ENCODE measurements around the gene MYO18B.
A peak's percentile ranks its signal among the peaks of the same experiment; 100 is the strongest.
"Not testable (repeated sequence)": the region's sequence is repeated elsewhere in the genome, so short reads cannot be mapped to it uniquely, and the experiment has no call there.

The MYO18B gene

DNA sequence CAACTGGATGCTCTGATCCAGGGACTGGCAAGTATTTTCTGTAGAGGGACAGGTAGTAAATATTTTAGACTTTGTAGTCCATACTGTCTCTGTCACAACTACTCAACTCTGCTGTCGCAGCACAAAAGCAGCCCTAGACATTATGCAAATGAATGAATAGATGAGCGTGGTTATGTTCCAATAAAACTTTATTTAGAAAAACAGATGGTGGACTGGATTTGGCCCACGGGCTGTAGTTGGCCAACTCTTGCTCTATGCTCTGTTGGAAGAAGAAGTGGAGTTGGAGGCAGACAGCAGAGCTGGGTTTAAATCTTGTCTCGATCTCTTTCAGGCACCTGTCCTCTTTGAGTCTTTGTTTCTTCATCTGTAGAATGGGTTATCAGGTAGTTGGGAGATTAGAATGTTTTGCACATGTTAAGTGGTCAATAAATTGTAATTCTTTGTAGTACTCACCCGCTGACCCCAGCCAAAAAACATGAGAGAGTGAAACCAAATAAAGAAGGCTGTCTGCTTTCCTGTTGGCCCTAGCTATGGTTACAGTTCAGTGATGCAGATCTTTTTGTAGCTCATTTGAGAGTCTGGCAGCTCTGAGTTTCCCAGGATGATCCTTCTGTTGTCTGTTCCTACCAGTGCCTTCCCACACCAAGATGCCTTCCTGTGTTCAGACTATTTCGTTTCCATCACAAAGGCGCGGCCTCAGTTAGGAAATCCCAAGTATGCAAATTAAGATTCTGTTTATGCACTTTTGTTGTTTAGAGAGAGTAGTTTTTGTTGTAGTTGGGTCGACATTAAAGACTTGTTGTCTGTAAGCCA is 229.2 kb downstream of the MYO18B start:
- TF ChIP-seq POU2F2 (IDR thresholded peaks at IDR 0.05; ENCODE audit: low read depth, low read length) (peak; percentile 8; the same call in 1 of the 2 replicates), TAF1 (IDR thresholded peaks at IDR 0.05; ENCODE audit: low read depth, low read length) (no peak)
- DNase-seq (ENCODE audit: insufficient read length, low spot score) = no peak
- FAIRE-seq = peak; percentile 65

DNA sequence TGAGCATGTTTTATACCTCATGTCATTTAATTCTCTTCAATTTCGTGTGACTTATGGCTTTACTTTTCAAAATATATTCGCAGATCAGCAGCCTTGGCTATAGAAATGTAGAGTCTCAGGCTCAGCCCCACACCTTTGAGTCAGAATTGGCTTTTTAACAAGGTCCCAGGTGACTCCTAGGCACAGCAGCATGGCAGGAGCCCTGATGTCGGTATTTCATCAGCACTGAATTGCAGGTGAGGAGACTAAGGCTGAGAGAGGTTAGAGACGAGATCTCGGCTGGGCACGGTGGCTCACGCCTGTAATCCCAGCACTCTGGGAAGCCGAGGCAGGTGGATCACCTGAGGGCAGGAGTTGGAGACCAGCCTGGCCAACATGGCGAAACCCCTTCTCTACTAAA is 230.4 kb downstream of the MYO18B start:
- TF ChIP-seq POLR2AphosphoS5 (IDR thresholded peaks at IDR 0.05; ENCODE audit: low read depth, low read length) (no peak), PAX5 (IDR thresholded peaks at IDR 0.05; ENCODE audit: insufficient read depth, low read length, severe bottlenecking) (no peak), SPI1 (IDR thresholded peaks at IDR 0.05; ENCODE audit: low read depth, low read length) (no peak), TAF1 (IDR thresholded peaks at IDR 0.05; ENCODE audit: low read depth, low read length) (no peak), POU2F2 (IDR thresholded peaks at IDR 0.05; ENCODE audit: low read depth, low read length) (no peak), POLR2A (IDR thresholded peaks at IDR 0.05; ENCODE audit: low read depth, low read length) (no peak)
- no peak for FAIRE-seq
- no peak for DNase-seq (ENCODE audit: insufficient read length, low spot score)

DNA sequence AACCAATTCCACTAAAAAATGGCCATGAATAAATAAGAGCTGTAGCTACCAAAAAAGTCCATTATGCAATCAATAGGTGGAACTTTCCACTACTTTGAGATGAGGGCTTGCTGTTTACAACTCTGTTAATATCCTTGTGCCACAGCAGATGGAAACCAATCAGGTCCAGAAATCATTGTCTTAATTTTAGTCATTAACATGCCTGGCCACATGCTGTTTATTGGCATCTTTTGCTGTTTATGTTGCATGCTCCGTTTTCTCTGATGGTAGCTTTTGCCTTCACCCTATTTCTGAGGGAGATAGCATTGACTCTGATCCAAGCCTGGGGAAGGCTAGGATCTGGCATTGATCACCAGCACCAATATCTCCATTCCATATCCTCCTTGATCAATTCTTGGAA is 234.4 kb downstream of the MYO18B start:
- DNase-seq (ENCODE audit: insufficient read length, low spot score) (no peak), FAIRE-seq (no peak)
- no peak for TF ChIP-seq POU2F2 (IDR thresholded peaks at IDR 0.05; ENCODE audit: low read depth, low read length)
- TF ChIP-seq TAF1 (IDR thresholded peaks at IDR 0.05; ENCODE audit: low read depth, low read length) = no peak
- no peak for TF ChIP-seq PAX5 (IDR thresholded peaks at IDR 0.05; ENCODE audit: insufficient read depth, low read length, severe bottlenecking)
- TF ChIP-seq SPI1 (IDR thresholded peaks at IDR 0.05; ENCODE audit: low read depth, low read length) = no peak

DNA sequence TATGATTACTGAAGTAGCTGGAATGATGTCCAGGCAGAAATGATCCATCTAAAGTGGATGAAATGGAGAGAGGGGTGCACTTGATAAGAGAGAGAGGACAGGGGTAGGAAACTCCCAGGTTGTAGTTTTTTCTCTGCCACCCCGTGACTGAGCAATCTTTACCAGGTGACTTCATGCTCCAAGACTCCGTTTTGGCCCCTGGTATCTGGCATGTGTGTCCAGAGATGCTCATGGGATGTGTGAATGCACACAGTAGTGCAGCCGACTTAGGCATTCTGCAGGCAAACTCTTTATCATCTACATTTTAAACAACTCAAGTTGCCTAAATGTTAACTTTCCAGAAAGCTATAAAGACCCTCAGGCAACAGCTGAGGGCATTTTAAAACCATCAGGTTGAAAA is 238.0 kb downstream of the MYO18B start:
- TF ChIP-seq POLR2AphosphoS5 (IDR thresholded peaks at IDR 0.05; ENCODE audit: low read depth, low read length) = no peak
- no peak for TF ChIP-seq POLR2A (IDR thresholded peaks at IDR 0.05; ENCODE audit: low read depth, low read length)
- TF ChIP-seq TAF1 (IDR thresholded peaks at IDR 0.05; ENCODE audit: low read depth, low read length) = no peak
- DNase-seq (ENCODE audit: insufficient read length, low spot score) (no peak), FAIRE-seq (no peak)

DNA sequence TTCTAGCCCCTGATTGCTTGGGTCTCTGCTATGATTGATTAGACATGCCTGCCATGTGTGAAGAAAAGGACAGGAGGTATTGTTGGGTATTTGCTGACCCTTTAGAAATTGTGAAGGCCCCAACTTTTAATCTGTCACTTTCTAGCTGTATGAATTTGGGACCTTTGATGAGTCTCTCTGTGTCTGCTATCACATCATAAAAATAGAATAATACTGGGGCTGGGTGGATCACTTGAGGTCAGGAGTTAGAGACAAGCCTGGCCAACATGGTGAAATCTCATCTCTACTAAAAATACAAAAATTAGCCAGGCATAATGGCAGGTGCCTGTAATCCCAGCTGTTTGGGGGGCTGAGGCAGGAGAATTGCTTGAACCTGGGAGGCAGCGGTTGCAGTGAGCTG is 242.9 kb downstream of the MYO18B start:
- not testable (repeated sequence) for FAIRE-seq; DNase-seq (ENCODE audit: insufficient read length, low spot score)

DNA sequence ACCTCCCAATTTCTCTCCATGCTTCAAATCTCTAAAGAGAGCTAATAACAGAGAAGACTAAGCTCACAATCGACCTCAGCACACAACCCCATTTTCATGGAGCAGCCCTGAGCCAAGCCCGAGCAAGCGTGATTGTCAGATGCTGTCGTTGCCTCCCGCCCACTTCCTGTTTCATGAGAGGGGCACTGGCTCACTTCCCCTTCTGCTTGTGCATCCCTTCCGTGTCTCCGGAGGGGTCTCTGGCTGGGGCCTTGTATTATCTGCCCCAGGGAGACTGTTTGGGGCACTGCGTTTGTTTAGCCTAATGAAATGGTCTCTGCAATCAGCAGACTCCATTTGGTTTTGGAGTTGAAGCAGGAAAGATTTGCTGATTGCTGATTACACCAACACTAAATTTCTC is 246.0 kb downstream of the MYO18B start:
- DNase-seq (ENCODE audit: insufficient read length, low spot score) (peak; percentile 28), FAIRE-seq (peak; percentile 79)
- TF ChIP-seq PAX5 (IDR thresholded peaks at IDR 0.05; ENCODE audit: insufficient read depth, low read length, severe bottlenecking) = no peak
- peak; percentile 93 for TF ChIP-seq SPI1 (IDR thresholded peaks at IDR 0.05; ENCODE audit: low read depth, low read length)

DNA sequence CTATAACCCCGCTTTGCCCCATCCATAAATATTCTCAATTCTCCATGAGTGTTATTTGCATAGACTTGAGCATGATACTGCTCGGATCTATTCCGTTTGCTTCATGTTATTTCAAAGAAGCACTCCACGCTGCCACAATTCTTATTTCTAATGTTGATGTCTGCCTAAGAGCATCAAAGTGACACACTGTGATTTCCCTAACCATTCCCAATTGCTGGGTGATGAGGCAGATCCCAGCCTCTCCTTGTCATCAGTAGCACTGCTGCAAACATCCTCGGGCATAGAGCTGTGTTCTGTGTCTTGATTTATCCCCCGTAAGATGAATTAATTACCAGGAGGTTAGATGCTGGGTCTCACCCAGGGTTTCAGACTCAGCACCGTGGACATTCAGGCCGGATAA is 249.0 kb downstream of the MYO18B start:
- no peak for TF ChIP-seq SPI1 (IDR thresholded peaks at IDR 0.05; ENCODE audit: low read depth, low read length)
- no peak for TF ChIP-seq POLR2A (IDR thresholded peaks at IDR 0.05; ENCODE audit: low read depth, low read length)
- TF ChIP-seq POU2F2 (IDR thresholded peaks at IDR 0.05; ENCODE audit: low read depth, low read length) = no peak
- no peak for TF ChIP-seq TAF1 (IDR thresholded peaks at IDR 0.05; ENCODE audit: low read depth, low read length)
- no peak for TF ChIP-seq POLR2AphosphoS5 (IDR thresholded peaks at IDR 0.05; ENCODE audit: low read depth, low read length)
- TF ChIP-seq PAX5 (IDR thresholded peaks at IDR 0.05; ENCODE audit: insufficient read depth, low read length, severe bottlenecking) = no peak
- DNase-seq (ENCODE audit: insufficient read length, low spot score) (no peak), FAIRE-seq (no peak)

DNA sequence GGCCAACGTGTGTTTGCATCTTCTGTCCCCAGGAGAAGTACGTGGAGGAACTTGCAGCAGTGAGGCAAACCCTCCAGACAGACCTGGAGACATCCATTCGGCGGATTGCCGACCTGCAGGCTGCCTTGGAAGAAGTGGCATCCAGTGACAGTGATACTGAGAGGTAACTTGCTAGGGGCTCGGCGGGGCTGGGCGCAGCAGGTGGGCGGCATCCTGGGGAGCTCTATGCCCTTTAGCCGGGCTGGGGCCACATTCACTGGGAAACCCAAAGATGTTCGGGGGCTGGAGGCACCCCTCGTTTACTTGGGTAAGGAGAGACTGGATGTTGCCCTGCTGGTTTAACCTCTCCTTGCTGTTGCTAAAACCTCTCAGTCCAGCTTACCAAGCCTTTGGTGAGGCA is 250.3 kb downstream of the MYO18B start:
- TF ChIP-seq TAF1 (IDR thresholded peaks at IDR 0.05; ENCODE audit: low read depth, low read length) = no peak
- TF ChIP-seq POLR2AphosphoS5 (IDR thresholded peaks at IDR 0.05; ENCODE audit: low read depth, low read length) = no peak
- TF ChIP-seq POU2F2 (IDR thresholded peaks at IDR 0.05; ENCODE audit: low read depth, low read length) = no peak
- no peak for TF ChIP-seq SPI1 (IDR thresholded peaks at IDR 0.05; ENCODE audit: low read depth, low read length)
- TF ChIP-seq POLR2A (IDR thresholded peaks at IDR 0.05; ENCODE audit: low read depth, low read length) = no peak
- TF ChIP-seq PAX5 (IDR thresholded peaks at IDR 0.05; ENCODE audit: insufficient read depth, low read length, severe bottlenecking) = no peak
- FAIRE-seq (no peak), DNase-seq (ENCODE audit: insufficient read length, low spot score) (no peak)

DNA sequence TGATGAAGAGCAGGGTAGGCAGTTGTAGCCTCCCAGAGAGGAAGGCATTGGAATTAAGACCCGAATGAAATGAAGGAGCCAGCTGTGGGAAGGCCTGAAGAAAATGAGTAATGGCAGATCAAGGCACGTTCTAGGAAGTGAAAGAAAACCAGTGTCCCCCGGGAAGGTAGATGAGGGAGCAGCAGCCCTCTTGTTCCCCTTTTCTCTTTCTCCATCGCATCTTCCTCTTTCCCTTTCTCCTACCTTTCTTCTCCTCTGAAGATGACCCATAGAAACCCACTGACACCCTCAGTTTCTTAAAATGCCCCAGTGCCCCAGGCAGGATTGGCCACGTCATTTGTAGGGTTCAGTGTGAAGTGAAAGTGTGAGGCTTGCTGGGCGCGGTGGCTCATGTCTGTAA is 254.7 kb downstream of the MYO18B start:
- DNase-seq (ENCODE audit: insufficient read length, low spot score) (no peak), FAIRE-seq (no peak)
- TF ChIP-seq POLR2AphosphoS5 (IDR thresholded peaks at IDR 0.05; ENCODE audit: low read depth, low read length) = no peak
- TF ChIP-seq POU2F2 (IDR thresholded peaks at IDR 0.05; ENCODE audit: low read depth, low read length) = no peak
- TF ChIP-seq SPI1 (IDR thresholded peaks at IDR 0.05; ENCODE audit: low read depth, low read length) = no peak
- TF ChIP-seq PAX5 (IDR thresholded peaks at IDR 0.05; ENCODE audit: insufficient read depth, low read length, severe bottlenecking) = no peak
- TF ChIP-seq TAF1 (IDR thresholded peaks at IDR 0.05; ENCODE audit: low read depth, low read length) = no peak

DNA sequence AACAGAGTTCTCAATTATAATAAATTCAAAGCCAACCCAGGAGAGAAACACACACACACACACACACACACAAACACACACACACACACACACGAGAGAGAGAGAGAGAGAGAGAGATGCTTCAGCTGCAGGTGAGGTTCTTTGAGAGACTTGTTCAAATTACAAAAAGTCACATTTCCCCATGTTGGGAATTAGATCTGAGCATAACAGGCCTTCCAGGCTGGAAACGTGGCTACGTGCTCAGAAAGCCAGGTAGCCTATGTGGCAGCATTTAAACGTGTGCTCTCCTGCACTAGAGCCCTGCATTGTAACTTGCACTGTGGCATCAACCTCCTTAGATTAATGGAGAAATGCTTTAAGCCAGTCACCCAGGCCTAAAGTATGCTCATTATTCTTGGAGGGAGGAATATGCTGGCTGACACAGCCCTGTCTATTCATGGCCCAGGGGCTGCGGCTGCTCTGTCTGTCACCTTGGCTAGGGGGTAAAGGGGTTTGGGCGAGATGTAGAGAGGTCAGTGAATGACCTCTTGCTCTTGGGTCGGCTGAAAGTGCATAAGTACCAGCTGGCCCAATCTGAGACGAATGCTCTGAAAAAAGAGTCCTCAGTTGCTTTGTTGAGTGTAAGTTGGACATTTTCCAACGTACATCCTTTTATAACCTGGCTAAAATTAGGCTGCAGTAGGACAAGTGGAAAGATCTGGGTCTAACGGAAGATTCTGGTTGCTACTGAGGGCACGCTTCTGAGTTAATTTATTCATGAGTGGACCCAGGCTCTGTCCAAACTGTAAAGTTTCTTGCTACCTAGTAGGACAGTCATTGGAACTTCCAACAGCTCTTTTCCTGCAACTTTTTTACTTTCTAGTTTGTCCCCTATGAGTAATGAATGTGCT is 256.1 kb downstream of the MYO18B start:
- FAIRE-seq (no peak), DNase-seq (ENCODE audit: insufficient read length, low spot score) (no peak)
- TF ChIP-seq PAX5 (IDR thresholded peaks at IDR 0.05; ENCODE audit: insufficient read depth, low read length, severe bottlenecking) = no peak
- no peak for TF ChIP-seq SPI1 (IDR thresholded peaks at IDR 0.05; ENCODE audit: low read depth, low read length)
